ENCODE results near the gene SDS. TPM values are rescaled to one million over a fixed set of nuclear protein-coding genes. Genes with fewer than 3 reads are reported as not detected.

Gene SDS
- total and polyA plus RNA-seq, 2 donors (not counting 3 experiments of a cell fraction or from before 2014, with no cell fraction given): not detected

DNA sequence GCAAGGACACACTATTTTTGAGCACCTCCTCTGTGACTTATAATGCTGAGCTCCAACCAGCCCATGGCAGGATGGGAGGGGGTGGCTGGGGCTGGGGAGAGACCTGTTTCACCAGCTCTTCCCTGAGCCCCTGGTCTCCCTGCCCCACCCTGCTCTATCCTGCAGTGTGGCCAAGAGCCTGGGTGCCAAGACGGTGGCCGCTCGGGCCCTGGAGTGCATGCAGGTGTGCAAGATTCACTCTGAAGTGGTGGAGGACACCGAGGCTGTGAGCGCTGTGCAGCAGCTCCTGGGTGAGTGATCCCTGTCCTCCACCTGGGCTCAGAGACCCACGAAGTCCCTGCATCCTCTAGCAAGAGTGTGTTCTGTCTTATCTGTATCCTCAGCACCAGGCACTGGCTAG lies 32.9 kb upstream of the SDS start:
- dilution Hi-C loops (cut with MboI; ENCODE audit: extremely low pct_ligation_motif_present, low sequenced_read_pairs) (no loop called here), intact Hi-C loops (cut with micrococcal nuclease) (no loop called here)
- Histone ChIP-seq H3K4me3 (replicated peaks in 1 of 3; ENCODE audit: insufficient read depth in 1 of 3, low read depth in 1 of 3, low read length in 3 of 3) (no peak overlapping the region), H3K9me3 (replicated peaks; ENCODE audit: control insufficient read depth, insufficient read depth, low read length) (no peaks in the 10 kb centered on the region), H3K27me3 (ENCODE audit: control insufficient read depth in 2 of 2, insufficient read depth in 2 of 2, low read length in 2 of 2) (peaks cover 0 to 2% of the 10 kb centered on the region in 2 experiments), H3K27ac (ENCODE audit: insufficient read depth, low read depth, low read length) (no peak overlapping the region), H2AFZ (ENCODE audit: low read depth, low read length) (no peak overlapping the region), H3K9me1 (replicated peaks; ENCODE audit: control insufficient read depth, extremely low read depth, insufficient read depth, low read length) (no peaks in the 10 kb centered on the region), H3K4me1 (ENCODE audit: control insufficient read depth, extremely low read depth, insufficient read depth, low read length) (no peaks in the 10 kb centered on the region), H3K4me2 (ENCODE audit: insufficient read depth, low read length) (no peak overlapping the region), H3K36me3 (ENCODE audit: control insufficient read depth in 2 of 2, extremely low read depth in 1 of 2, insufficient read depth in 2 of 2, low read length in 2 of 2) (no peaks in the 10 kb centered on the region), H3K9ac (replicated peaks; ENCODE audit: extremely low read depth, insufficient read depth, low read length) (no peak overlapping the region), H4K20me1 (replicated peaks; ENCODE audit: control insufficient read depth, extremely low read depth, insufficient read depth, low read length) (no peaks in the 10 kb centered on the region), H3K79me2 (ENCODE audit: control insufficient read depth, insufficient read depth, low read length) (no peaks in the 10 kb centered on the region)
- no peak for DNase-seq (ENCODE audit: low read depth, low spot score)
- ChIA-PET CTCF (interaction anchor here (4.4 kb wide), 1 partner anchor 12 kb away, joined by 31 read pairs; no protein-coding TSS in a partner anchor), POLR2A (no interaction called here)
- FAIRE-seq: no peak
- TF ChIP-seq MYC (IDR thresholded peaks at IDR 0.05; ENCODE audit: low read depth, low read length) (no peak), FOS (IDR thresholded peaks at IDR 0.05; ENCODE audit: borderline replicate concordance, insufficient read depth, low read length) (no peak), EZH2 (IDR thresholded peaks at IDR 0.05; ENCODE audit: borderline replicate concordance, low read depth, low read length, severe bottlenecking) (no peak), JUN (IDR thresholded peaks at IDR 0.05; ENCODE audit: borderline replicate concordance, insufficient read depth, insufficient read length, low read depth) (no peak), POLR2A (IDR thresholded peaks at IDR 0.05; ENCODE audit: low read depth, low read length) (no peak), GATA2 (IDR thresholded peaks at IDR 0.05; ENCODE audit: insufficient read depth, insufficient read length, low read depth, low read length) (no peak), POLR2AphosphoS5 (IDR thresholded peaks at IDR 0.05; ENCODE audit: insufficient read depth, low read depth, low read length) (no peak), CTCF (IDR thresholded peaks at IDR 0.05; ENCODE audit: extremely low read depth in 1 of 2, insufficient read depth in 1 of 2, low read depth in 1 of 2, low read length in 2 of 2) (no peak)
- TF ChIP-seq, protein P1, sequence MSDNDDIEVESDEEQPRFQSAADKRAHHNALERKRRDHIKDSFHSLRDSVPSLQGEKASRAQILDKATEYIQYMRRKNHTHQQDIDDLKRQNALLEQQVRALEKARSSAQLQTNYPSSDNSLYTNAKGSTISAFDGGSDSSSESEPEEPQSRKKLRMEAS (IDR thresholded peaks at IDR 0.05; ENCODE audit: insufficient read depth, insufficient read length): no peak
- no TSS peak for BruUV-seq (replicated peaks)
